ENCODE results near the gene ITSN2. TPM values are rescaled to one million over a fixed set of nuclear protein-coding genes. Genes with fewer than 3 reads are reported as not detected.
A peak's percentile ranks its signal among the peaks of the same experiment; 100 is the strongest.

Gene ITSN2
- polyA plus RNA-seq, 1 experiment = 16.3 TPM

GRCh38 chr2:24336811-24337210 is 23.5 kb downstream of the ITSN2 start:
- no peak for TF ChIP-seq CTCF (IDR thresholded peaks at IDR 0.05; ENCODE audit: insufficient read depth, low read depth, low read length)
- POLR2A ChIA-PET = no interaction called here
- CTCF ChIA-PET = interaction anchor here (1.8 kb wide), 1 partner anchor 8 kb away, joined by 4 read pairs; no protein-coding TSS in a partner anchor
- Histone ChIP-seq H3K36me3 (ENCODE audit: control insufficient read depth, insufficient read depth, low read length) (no peaks in the 10 kb centered on the region), H3K4me3 (ENCODE audit: low read depth, low read length) (no peak overlapping the region), H3K27me3 (ENCODE audit: control insufficient read depth, insufficient read depth, low read length) (no peaks in the 10 kb centered on the region)
- DNase-seq (ENCODE audit: low read depth) = no peak

GRCh38 chr2:24334245-24334633 is 26.1 kb downstream of the ITSN2 start:
- ChIA-PET CTCF (no interaction called here), POLR2A (no interaction called here)
- Histone ChIP-seq H3K27me3 (ENCODE audit: control insufficient read depth, insufficient read depth, low read length) (no peaks in the 10 kb centered on the region), H3K4me3 (ENCODE audit: low read depth, low read length) (no peak overlapping the region), H3K36me3 (ENCODE audit: control insufficient read depth, insufficient read depth, low read length) (no peaks in the 10 kb centered on the region)
- DNase-seq (ENCODE audit: low read depth) = peak; percentile 28
- no peak for TF ChIP-seq CTCF (IDR thresholded peaks at IDR 0.05; ENCODE audit: insufficient read depth, low read depth, low read length)

- Histone ChIP-seq H3K27me3 (ENCODE audit: control insufficient read depth, insufficient read depth, low read length) (no peaks in the 10 kb centered on the region), H3K4me3 (ENCODE audit: low read depth, low read length) (no peak overlapping the region), H3K36me3 (ENCODE audit: control insufficient read depth, insufficient read depth, low read length) (no peaks in the 10 kb centered on the region)
- ChIA-PET CTCF (no interaction called here), POLR2A (no interaction called here)
- no peak for TF ChIP-seq CTCF (IDR thresholded peaks at IDR 0.05; ENCODE audit: insufficient read depth, low read depth, low read length)
- DNase-seq (ENCODE audit: low read depth) = no peak
Observed at GRCh38 chr2:24332791-24333540, 27.4 kb downstream of the ITSN2 start.

- ChIA-PET POLR2A (interaction anchor here (0.6 kb wide), 1 partner anchor 194 kb away, joined by 17 read pairs; no protein-coding TSS in a partner anchor), CTCF (no interaction called here)
- DNase-seq (ENCODE audit: low read depth) = no peak
Observed at GRCh38 chr2:24330161-24330560, 30.2 kb downstream of the ITSN2 start.

GRCh38 chr2:24329700-24330099 is 30.6 kb downstream of the ITSN2 start:
- no peak for TF ChIP-seq CTCF (IDR thresholded peaks at IDR 0.05; ENCODE audit: insufficient read depth, low read depth, low read length)
- DNase-seq (ENCODE audit: low read depth) = no peak
- ChIA-PET CTCF (no interaction called here), POLR2A (interaction anchor here (0.6 kb wide), 1 partner anchor 194 kb away, joined by 17 read pairs; no protein-coding TSS in a partner anchor)
- no peak overlapping the region for H3K4me3 ChIP-seq (ENCODE audit: low read depth, low read length)
- no peaks in the 10 kb centered on the region for H3K36me3 ChIP-seq (ENCODE audit: control insufficient read depth, insufficient read depth, low read length)
- no peaks in the 10 kb centered on the region for H3K27me3 ChIP-seq (ENCODE audit: control insufficient read depth, insufficient read depth, low read length)

More at GRCh38 chr2:24330161-24330560, 30.2 kb downstream of the ITSN2 start:
- H3K36me3 ChIP-seq (ENCODE audit: control insufficient read depth, insufficient read depth, low read length) = no peaks in the 10 kb centered on the region
- H3K4me3 ChIP-seq (ENCODE audit: low read depth, low read length) = no peak overlapping the region
- H3K27me3 ChIP-seq (ENCODE audit: control insufficient read depth, insufficient read depth, low read length) = no peaks in the 10 kb centered on the region
- no peak for TF ChIP-seq CTCF (IDR thresholded peaks at IDR 0.05; ENCODE audit: insufficient read depth, low read depth, low read length)

Data from BJ (cell line).